Measurements from ENCODE around the gene NOC4L.

GRCh38 chr12:132194556-132194955 lies 50.3 kb downstream of the NOC4L start:
- no peak for TF ChIP-seq RAD21 (IDR thresholded peaks at IDR 0.05; ENCODE audit: low read depth)
- TF ChIP-seq EP300 (IDR thresholded peaks at IDR 0.05; ENCODE audit: borderline replicate concordance): no peak

All from Ishikawa (cell line).